Activated CD4-positive, alpha-beta T cell treated with anti-CD3 and anti-CD28 coated beads, Interleukin-2, amount 50 U/mL, for 1 hour (primary cell): ENCODE measurements around the gene TMEM178B.
"Not testable (repeated sequence)": the region's sequence is repeated elsewhere in the genome, so short reads cannot be mapped to it uniquely, and the experiment has no call there.

Source experiments
- DNase-seq: peaks from one replicate; pipeline ENCODE4 v3.0.0-alpha.2; 2020

The TMEM178B gene

GRCh38 chr7:141320287-141320686, 246.4 kb downstream of the TMEM178B start:
- DNase-seq = no peak

GRCh38 chr7:141322383-141322782, 248.5 kb downstream of the TMEM178B start:
- DNase-seq = no peak

GRCh38 chr7:141323826-141324225, 250.0 kb downstream of the TMEM178B start:
- DNase-seq = no peak

GRCh38 chr7:141324870-141325269, 251.0 kb downstream of the TMEM178B start:
- DNase-seq = no peak

- no peak for DNase-seq
Observed at GRCh38 chr7:141325275-141325674, 251.4 kb downstream of the TMEM178B start.

- no peak for DNase-seq
Observed at GRCh38 chr7:141328290-141328689, 254.4 kb downstream of the TMEM178B start.

GRCh38 chr7:141330285-141330684, 256.4 kb downstream of the TMEM178B start:
- not testable (repeated sequence) for DNase-seq

GRCh38 chr7:141333459-141333858, 259.6 kb downstream of the TMEM178B start:
- no peak for DNase-seq

GRCh38 chr7:141335164-141335563, 261.3 kb downstream of the TMEM178B start:
- DNase-seq = no peak

- no peak for DNase-seq
Observed at GRCh38 chr7:141339603-141340002, 265.7 kb downstream of the TMEM178B start.

- no peak for DNase-seq
Observed at GRCh38 chr7:141340991-141341390, 267.1 kb downstream of the TMEM178B start.

- DNase-seq = no peak
Observed at GRCh38 chr7:141342621-141343408, 269.0 kb downstream of the TMEM178B start.

GRCh38 chr7:141344153-141344935, 270.5 kb downstream of the TMEM178B start:
- DNase-seq = no peak

GRCh38 chr7:141348728-141349127, 274.9 kb downstream of the TMEM178B start:
- DNase-seq = no peak

GRCh38 chr7:141349338-141349737, 275.5 kb downstream of the TMEM178B start:
- no peak for DNase-seq

GRCh38 chr7:141349804-141350203, 275.9 kb downstream of the TMEM178B start:
- DNase-seq = no peak

GRCh38 chr7:141351175-141351574, 277.3 kb downstream of the TMEM178B start:
- no peak for DNase-seq

- DNase-seq = no peak
Observed at GRCh38 chr7:141352955-141353354, 279.1 kb downstream of the TMEM178B start.

GRCh38 chr7:141354251-141354650, 280.4 kb downstream of the TMEM178B start:
- no peak for DNase-seq

- DNase-seq = no peak
Observed at GRCh38 chr7:141355032-141355431, 281.2 kb downstream of the TMEM178B start.

GRCh38 chr7:141356161-141356560, 282.3 kb downstream of the TMEM178B start:
- DNase-seq = no peak

GRCh38 chr7:141358386-141358785, 284.5 kb downstream of the TMEM178B start:
- no peak for DNase-seq

GRCh38 chr7:141359262-141359661, 285.4 kb downstream of the TMEM178B start:
- no peak for DNase-seq

- no peak for DNase-seq
Observed at GRCh38 chr7:141359740-141360415, 286.0 kb downstream of the TMEM178B start.
